NOMO-1 treated with DMSO at 0.1 percent for 48 hours (cell line): ENCODE measurements around the gene CACNG6.
A peak's percentile ranks its signal among the peaks of the same experiment; 100 is the strongest.

Source experiments
- DNase-seq: peaks from one replicate; lab custom pipeline; 2025; ENCODE audit not compliant: unreplicated experiment; lab: John Stamatoyannopoulos, UW

The CACNG6 gene

GRCh38 chr19:54041969-54042606 is 50.7 kb downstream of the CACNG6 start:
- no peak for DNase-seq

GRCh38 chr19:54042989-54043388 is 51.6 kb downstream of the CACNG6 start:
- DNase-seq: no peak

- DNase-seq: no peak
Measured at GRCh38 chr19:54045771-54046170, 54.3 kb downstream of the CACNG6 start.

- DNase-seq: peak; percentile 96
Measured at GRCh38 chr19:54047616-54048015, 56.2 kb downstream of the CACNG6 start.
